H1 (cell line): ENCODE measurements around the gene CWF19L1. TPM values are rescaled to one million over a fixed set of nuclear protein-coding genes. Genes with fewer than 3 reads are reported as not detected.

Source experiments
- CHD1 ChIP-seq: IDR thresholded peaks from 2 replicates; pipeline ENCODE4 v1.6.1; 2012; ENCODE audit warnings: low read depth, low read length, improper control_type of control experiment
- GABPA ChIP-seq: IDR thresholded peaks from 2 replicates; pipeline ENCODE4 v1.6.1; 2011; ENCODE audit warnings: mild to moderate bottlenecking, low read length, moderate library complexity, borderline replicate concordance; ENCODE audit not compliant: insufficient read depth
- HDAC6 ChIP-seq: IDR thresholded peaks from one replicate; pipeline ENCODE4 v1.7.1; 2012; ENCODE audit warnings: low read depth, mild to moderate bottlenecking, inconsistent platforms, low read length, moderate library complexity
- JUND ChIP-seq: IDR thresholded peaks from 2 replicates; pipeline ENCODE4 v1.6.1; 2011; ENCODE audit warnings: mild to moderate bottlenecking, improper control_type of control experiment, low read length
- KDM1A ChIP-seq: fragments of 200-600, 300-600 bp; sonication (generic); IDR thresholded peaks from 2 replicates; pipeline ENCODE4 v1.7.1; 2016; ENCODE audit warnings: mild to moderate bottlenecking, low read length, borderline replicate concordance
- POLR2A ChIP-seq, 2 experiments: IDR thresholded peaks; 1 replicate in 1 of 2; 2 replicates in 1 of 2; pipeline ENCODE4 v1.6.1; 2011; ENCODE audit warnings: low read depth in 2 of 2, low read length in 2 of 2, mild to moderate bottlenecking in 2 of 2; ENCODE audit errors: control extremely low read depth in 1 of 2
- SP4 ChIP-seq: IDR thresholded peaks from 2 replicates; pipeline ENCODE4 v1.6.1; 2012; ENCODE audit warnings: low read length, inconsistent platforms
- SRF ChIP-seq: IDR thresholded peaks from 2 replicates; pipeline ENCODE4 v1.6.1; 2011; ENCODE audit warnings: mild to moderate bottlenecking, low read depth, low read length, moderate library complexity
- SUZ12 ChIP-seq: fragments of 200-600 bp; sonication (generic); IDR thresholded peaks from 2 replicates; pipeline ENCODE4 v1.6.1; 2012; ENCODE audit warnings: mild to moderate bottlenecking, inconsistent platforms, low read length, moderate library complexity, mixed read lengths
- TAF1 ChIP-seq: IDR thresholded peaks from 2 replicates; pipeline ENCODE4 v1.6.1; 2011; ENCODE audit warnings: mild to moderate bottlenecking, low read depth, low read length
- polyA plus RNA-seq, 7 experiments: library from polyadenylated mRNA; depleted of rRNA in 3 of 7; stranded (reverse) in 5 of 7; unstranded in 2 of 7; fragments of >200 nt in 5 of 7; fragments of 200-250 nt in 2 of 7; gene quantifications; 1 replicate in 5 of 7; 2 replicates in 1 of 7; 4 replicates in 1 of 7; pipeline versions ENCODE4 v1.2.1 to v1.2.3, GENCODE V29; 2011 to 2013; ENCODE audit warnings: missing spikeins in 2 of 7, mixed read lengths in 2 of 7
- total RNA-seq: library from RNA; stranded (reverse); fragmentation: NEBNext Ultra II Directional; extraction: Animal tissue kit (Norgen Biotek cat#: 25700); gene quantifications from 2 replicates; pipeline ENCODE4 v1.2.1, GENCODE V29; 2021
- TF ChIP-seq, protein P1 (sequence below): IDR thresholded peaks from 2 replicates; pipeline ENCODE4 v1.6.1; 2012; ENCODE audit warnings: inconsistent platforms
- TF ChIP-seq, protein P2 (sequence below): IDR thresholded peaks from 2 replicates; pipeline ENCODE4 v1.6.1; 2011; ENCODE audit warnings: low read length, improper control_type of control experiment

The CWF19L1 gene
- total and polyA plus RNA-seq, 2 of the 8 experiments (the other 6 are each of a cell fraction or from before 2014, with no cell fraction given), result 11.1 to 29.9 TPM

DNA sequence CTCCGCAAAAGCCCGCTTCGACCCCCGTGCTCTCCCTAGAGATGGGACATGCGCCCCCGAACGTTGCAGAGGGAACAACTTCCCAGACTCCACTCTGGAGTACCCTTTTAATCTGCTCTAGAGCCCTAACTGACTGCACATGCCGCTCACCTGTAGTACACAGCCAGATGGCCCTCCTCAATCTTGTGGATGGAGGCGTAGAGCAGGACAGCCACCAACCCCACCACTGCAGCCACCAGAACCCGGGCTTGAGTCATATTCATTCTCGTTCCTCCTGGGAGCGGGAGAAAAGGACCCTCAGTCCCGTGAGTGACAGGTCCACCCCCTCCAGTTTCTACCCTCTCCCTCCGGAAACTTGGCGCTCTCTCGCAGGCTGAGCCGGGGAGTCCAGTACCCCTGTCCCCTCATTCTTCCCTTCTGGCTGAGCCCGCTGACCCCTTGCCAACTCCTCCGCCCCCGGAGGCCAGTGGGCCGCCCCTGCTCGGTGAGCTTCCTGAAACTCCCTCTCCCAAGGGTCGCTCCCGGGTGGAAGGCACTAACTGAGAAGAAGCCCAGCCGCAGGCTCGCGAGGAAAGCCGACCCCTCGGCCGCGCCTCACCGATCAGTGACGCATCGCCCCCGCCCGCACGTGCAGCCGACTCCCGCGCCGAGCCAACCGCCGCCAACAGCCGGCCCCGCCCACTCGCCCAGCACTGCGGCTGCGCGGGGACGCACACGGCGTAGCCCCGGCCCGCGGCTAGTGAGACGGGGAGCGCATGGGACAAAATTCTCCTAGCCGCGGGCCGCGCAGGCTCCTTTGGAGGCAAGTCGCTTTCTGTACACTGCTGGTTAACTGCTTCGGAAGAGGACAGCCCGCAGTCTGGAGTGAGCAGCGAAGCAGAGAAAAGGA lies 81.8 kb downstream of the CWF19L1 start, which contains the start of gene ERLIN1 (continued):
- TF ChIP-seq, protein P1, sequence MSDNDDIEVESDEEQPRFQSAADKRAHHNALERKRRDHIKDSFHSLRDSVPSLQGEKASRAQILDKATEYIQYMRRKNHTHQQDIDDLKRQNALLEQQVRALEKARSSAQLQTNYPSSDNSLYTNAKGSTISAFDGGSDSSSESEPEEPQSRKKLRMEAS, result peak; percentile 98
- TF ChIP-seq SRF (no peak), JUND (0 out of 2 replicates have a peak, but pooled peaks have one; percentile 29), GABPA (no peak), SUZ12 (no peak), TAF1 (peak; percentile 87), SP4 (0 out of 2 replicates have a peak, but pooled peaks have one; percentile 68), CHD1 (no peak), KDM1A (no peak), HDAC6 (no peak), POLR2A (IDR thresholded peaks at IDR 0.05; ENCODE audit: control extremely low read depth in 1 of 2, low read depth in 2 of 2, low read length in 2 of 2) (peak in 1 of 2 experiments; percentile 70; a peak in 2 of 3 replicates)
- TF ChIP-seq, protein P2, sequence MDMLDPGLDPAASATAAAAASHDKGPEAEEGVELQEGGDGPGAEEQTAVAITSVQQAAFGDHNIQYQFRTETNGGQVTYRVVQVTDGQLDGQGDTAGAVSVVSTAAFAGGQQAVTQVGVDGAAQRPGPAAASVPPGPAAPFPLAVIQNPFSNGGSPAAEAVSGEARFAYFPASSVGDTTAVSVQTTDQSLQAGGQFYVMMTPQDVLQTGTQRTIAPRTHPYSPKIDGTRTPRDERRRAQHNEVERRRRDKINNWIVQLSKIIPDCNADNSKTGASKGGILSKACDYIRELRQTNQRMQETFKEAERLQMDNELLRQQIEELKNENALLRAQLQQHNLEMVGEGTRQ, result no peak
